GM12873 (cell line): ENCODE measurements around the gene DNM2.

Experiments used
- CTCF ChIP-seq: IDR thresholded peaks from 2 replicates; pipeline ENCODE4 v1.5.1; 2012; ENCODE audit warnings: low read depth, mild to moderate bottlenecking, moderate library complexity, low read length, control low read depth; ENCODE audit not compliant: insufficient read depth; ENCODE audit errors: missing control alignments

Gene DNM2

GRCh38 chr19:10717356-10718204 lies at the start of gene DNM2:
Gene DNM2 (plus strand): TSS chr19:10718079. CDS start chr19:10718243, 164 bp downstream.
- TF ChIP-seq CTCF: peak; percentile 80

GRCh38 chr19:10669246-10669645 lies 48.6 kb upstream of the DNM2 start:
- no peak for TF ChIP-seq CTCF

GRCh38 chr19:10670182-10670581 lies 47.7 kb upstream of the DNM2 start:
- TF ChIP-seq CTCF: no peak

- TF ChIP-seq CTCF: no peak
Measured at GRCh38 chr19:10670876-10671804, 46.7 kb upstream of the DNM2 start.

GRCh38 chr19:10677751-10678150 lies 40.1 kb upstream of the DNM2 start:
- TF ChIP-seq CTCF: no peak

GRCh38 chr19:10678813-10679212 lies 39.1 kb upstream of the DNM2 start:
- TF ChIP-seq CTCF: no peak

GRCh38 chr19:10679743-10680142 lies 38.1 kb upstream of the DNM2 start:
- TF ChIP-seq CTCF: no peak
